ENCODE results near the gene SLCO4C1. TPM values are rescaled to one million over a fixed set of nuclear protein-coding genes. Genes with fewer than 3 reads are reported as not detected.

The SLCO4C1 gene
- polyA plus RNA-seq, 1 of the 3 experiments (the other 2 are of a cell fraction), result not detected

- ChIA-PET CTCF (no interaction called here), POLR2A (no interaction called here)
- Histone ChIP-seq H3K36me3 (replicated peaks in 1 of 2; ENCODE audit: control insufficient read depth in 1 of 2, insufficient read depth in 2 of 2, low read length in 1 of 2) (no peaks in the 10 kb centered on the region), H3K9me3 (no peaks in the 10 kb centered on the region), H3K4me3 (ENCODE audit: low read depth in 2 of 2, low read length in 1 of 2) (no peak overlapping the region), H3F3A (replicated peaks; ENCODE audit: insufficient read depth) (no peaks in the 10 kb centered on the region), H2AFZ (ENCODE audit: low read depth) (no peak overlapping the region), H3K27me3 (ENCODE audit: insufficient read depth) (no peaks in the 10 kb centered on the region), H4K20me1 (ENCODE audit: insufficient read depth) (no peaks in the 10 kb centered on the region), H3K4me1 (ENCODE audit: control insufficient read depth in 1 of 2, insufficient read depth in 2 of 2, low read depth in 1 of 2, low read length in 1 of 2) (no peaks in the 10 kb centered on the region), H3K79me2 (ENCODE audit: insufficient read depth) (no peaks in the 10 kb centered on the region), H3K9ac (no peak overlapping the region), H3K4me2 (no peak overlapping the region), H3K27ac (ENCODE audit: low read depth in 2 of 2, low read length in 1 of 2) (no peak overlapping the region), H3K9me2 (no peaks in the 10 kb centered on the region)
- TF ChIP-seq MAX (IDR thresholded peaks at IDR 0.05; ENCODE audit: low read depth) (no peak), MEF2A (IDR thresholded peaks at IDR 0.05; ENCODE audit: borderline replicate concordance, low read depth) (no peak), CHD2 (IDR thresholded peaks at IDR 0.05; ENCODE audit: low read length, partially characterized antibody) (no peak), FOXJ3 (CRISPR knock-in tag; IDR thresholded peaks at IDR 0.05) (no peak), RFX5 (IDR thresholded peaks at IDR 0.05; ENCODE audit: low read length) (no peak)
- DNase-seq, result no peak
- 60% methylated on average over 3 of the region's 3 CpGs for WGBS (ENCODE audit: low lambda C conversion rate)
Observed at GRCh38 chr5:102290004-102290403, 6.1 kb downstream of the SLCO4C1 start.

- TF ChIP-seq ZBTB33 (IDR thresholded peaks at IDR 0.05; ENCODE audit: borderline replicate concordance, low read depth) (no peak), FOXM1 (IDR thresholded peaks at IDR 0.05; ENCODE audit: low read depth) (no peak), EZH2phosphoT487 (IDR thresholded peaks at IDR 0.05; ENCODE audit: borderline replicate concordance, low read depth) (no peak), FOSL2 (IDR thresholded peaks at IDR 0.05; ENCODE audit: borderline replicate concordance, low read depth) (no peak), EP300 (IDR thresholded peaks at IDR 0.05; ENCODE audit: borderline replicate concordance in 1 of 2, low read depth in 1 of 2, low read length in 1 of 2) (no peak), USF2 (IDR thresholded peaks at IDR 0.05; ENCODE audit: borderline replicate concordance, low read depth, low read length) (no peak), TCF12 (IDR thresholded peaks at IDR 0.05) (no peak), ELF1 (IDR thresholded peaks at IDR 0.05) (no peak), MAX (IDR thresholded peaks at IDR 0.05; ENCODE audit: low read depth) (no peak), GATA2 (CRISPR knock-in tag; IDR thresholded peaks at IDR 0.05) (no peak), SIN3A (IDR thresholded peaks at IDR 0.05; ENCODE audit: borderline replicate concordance, low read depth, low read length) (no peak), MXI1 (IDR thresholded peaks at IDR 0.05; ENCODE audit: low read depth, low read length) (no peak), RCOR1 (IDR thresholded peaks at IDR 0.05; ENCODE audit: low read length) (no peak), MEF2A (IDR thresholded peaks at IDR 0.05; ENCODE audit: borderline replicate concordance, low read depth) (no peak), CHD2 (IDR thresholded peaks at IDR 0.05; ENCODE audit: low read length, partially characterized antibody) (no peak)
- TF ChIP-seq, protein P1, sequence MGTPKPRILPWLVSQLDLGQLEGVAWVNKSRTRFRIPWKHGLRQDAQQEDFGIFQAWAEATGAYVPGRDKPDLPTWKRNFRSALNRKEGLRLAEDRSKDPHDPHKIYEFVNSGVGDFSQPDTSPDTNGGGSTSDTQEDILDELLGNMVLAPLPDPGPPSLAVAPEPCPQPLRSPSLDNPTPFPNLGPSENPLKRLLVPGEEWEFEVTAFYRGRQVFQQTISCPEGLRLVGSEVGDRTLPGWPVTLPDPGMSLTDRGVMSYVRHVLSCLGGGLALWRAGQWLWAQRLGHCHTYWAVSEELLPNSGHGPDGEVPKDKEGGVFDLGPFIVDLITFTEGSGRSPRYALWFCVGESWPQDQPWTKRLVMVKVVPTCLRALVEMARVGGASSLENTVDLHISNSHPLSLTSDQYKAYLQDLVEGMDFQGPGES (IDR thresholded peaks at IDR 0.05; ENCODE audit: low read depth, low read length), result no peak
- TF ChIP-seq, protein P2, sequence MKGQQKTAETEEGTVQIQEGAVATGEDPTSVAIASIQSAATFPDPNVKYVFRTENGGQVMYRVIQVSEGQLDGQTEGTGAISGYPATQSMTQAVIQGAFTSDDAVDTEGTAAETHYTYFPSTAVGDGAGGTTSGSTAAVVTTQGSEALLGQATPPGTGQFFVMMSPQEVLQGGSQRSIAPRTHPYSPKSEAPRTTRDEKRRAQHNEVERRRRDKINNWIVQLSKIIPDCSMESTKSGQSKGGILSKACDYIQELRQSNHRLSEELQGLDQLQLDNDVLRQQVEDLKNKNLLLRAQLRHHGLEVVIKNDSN (IDR thresholded peaks at IDR 0.05; ENCODE audit: borderline replicate concordance, low read depth), result no peak
- no peaks in the 10 kb centered on the region for H3K79me2 ChIP-seq (ENCODE audit: insufficient read depth)
- 43% methylated on average over 6 of the region's 6 CpGs for WGBS (ENCODE audit: low lambda C conversion rate)
- no peaks in the 10 kb centered on the region for H3K9me2 ChIP-seq
- DNase-seq, result no peak
- no peak overlapping the region for H3K4me2 ChIP-seq
- CTCF ChIA-PET, result no interaction called here
- H3K27ac ChIP-seq (ENCODE audit: low read depth in 2 of 2, low read length in 1 of 2), result no peak overlapping the region
- H3K27me3 ChIP-seq (ENCODE audit: insufficient read depth), result no peaks in the 10 kb centered on the region
- H3F3A ChIP-seq (replicated peaks; ENCODE audit: insufficient read depth), result no peaks in the 10 kb centered on the region
- POLR2A ChIA-PET, result no interaction called here
- H3K9me3 ChIP-seq, result no peaks in the 10 kb centered on the region
- no peak overlapping the region for H3K4me3 ChIP-seq (ENCODE audit: low read depth in 2 of 2, low read length in 1 of 2)
- H4K20me1 ChIP-seq (ENCODE audit: insufficient read depth), result no peaks in the 10 kb centered on the region
- no peaks in the 10 kb centered on the region for H3K36me3 ChIP-seq (replicated peaks in 1 of 2; ENCODE audit: control insufficient read depth in 1 of 2, insufficient read depth in 2 of 2, low read length in 1 of 2)
- no peak overlapping the region for H2AFZ ChIP-seq (ENCODE audit: low read depth)
- H3K4me1 ChIP-seq (ENCODE audit: control insufficient read depth in 1 of 2, insufficient read depth in 2 of 2, low read depth in 1 of 2, low read length in 1 of 2), result no peaks in the 10 kb centered on the region
- H3K9ac ChIP-seq, result no peak overlapping the region
Observed at GRCh38 chr5:102289251-102289899, 6.7 kb downstream of the SLCO4C1 start.

Data from SK-N-SH (cell line).